NB4 (cell line): ENCODE measurements around the gene PXMP4.

ENCODE experiments used
- CTCF ChIP-seq: IDR thresholded peaks from one replicate; pipeline ENCODE4 v1.5.1; 2012; ENCODE audit warnings: low read depth, low read length
- MAX ChIP-seq: IDR thresholded peaks from 2 replicates; pipeline ENCODE4 v1.6.1; 2011; ENCODE audit warnings: low read depth, low read length
- POLR2A ChIP-seq: IDR thresholded peaks from 2 replicates; pipeline ENCODE4 v1.6.1; 2011; ENCODE audit warnings: mild to moderate bottlenecking; ENCODE audit not compliant: insufficient read length; ENCODE audit errors: extremely low read depth

- TF ChIP-seq CTCF (no peak), POLR2A (no peak), MAX (no peak)
These were observed 5.6 kb upstream of the PXMP4 start for GRCh38 chr20:33725607-33726264.
